ENCODE results near the gene MRPL42.

DNA sequence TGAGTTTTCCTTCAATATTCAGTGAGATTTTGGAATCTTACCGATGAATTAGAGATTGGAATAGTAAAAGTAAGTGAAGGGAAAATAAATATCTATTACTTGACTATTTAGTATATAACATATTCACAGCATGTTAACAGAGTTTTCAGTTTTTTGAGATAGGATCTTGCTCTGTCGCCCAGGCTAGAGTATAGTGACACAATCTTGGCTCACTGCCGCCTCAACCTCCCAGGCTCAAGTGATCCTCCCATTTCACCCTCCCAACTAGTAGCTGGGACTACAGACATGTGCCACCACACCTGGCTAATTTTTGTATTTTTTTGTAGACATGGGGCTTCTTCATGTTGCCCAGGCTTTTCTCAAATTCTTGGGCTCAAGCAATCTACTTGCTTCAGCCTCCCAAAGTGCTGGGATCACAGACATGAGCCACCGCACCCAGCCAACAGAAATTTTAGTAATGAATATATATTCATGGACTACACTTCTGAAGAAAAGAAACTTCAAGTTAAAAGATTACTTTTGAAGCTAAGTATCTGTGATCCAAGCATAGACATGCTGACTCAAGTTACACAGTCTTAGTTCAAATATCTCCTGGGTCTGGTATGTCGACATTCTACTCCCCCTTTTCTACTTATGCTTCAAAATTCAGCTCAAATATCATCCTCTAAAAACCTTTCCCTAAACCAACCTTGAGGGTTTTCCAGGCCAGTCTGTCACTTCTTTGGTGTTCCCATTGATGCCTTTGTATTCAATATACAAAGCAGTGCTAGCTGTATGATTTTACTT is 39.3 kb upstream of the MRPL42 start:
- no peak for TF ChIP-seq EP300 (IDR thresholded peaks at IDR 0.05)
- TF ChIP-seq, protein P1, sequence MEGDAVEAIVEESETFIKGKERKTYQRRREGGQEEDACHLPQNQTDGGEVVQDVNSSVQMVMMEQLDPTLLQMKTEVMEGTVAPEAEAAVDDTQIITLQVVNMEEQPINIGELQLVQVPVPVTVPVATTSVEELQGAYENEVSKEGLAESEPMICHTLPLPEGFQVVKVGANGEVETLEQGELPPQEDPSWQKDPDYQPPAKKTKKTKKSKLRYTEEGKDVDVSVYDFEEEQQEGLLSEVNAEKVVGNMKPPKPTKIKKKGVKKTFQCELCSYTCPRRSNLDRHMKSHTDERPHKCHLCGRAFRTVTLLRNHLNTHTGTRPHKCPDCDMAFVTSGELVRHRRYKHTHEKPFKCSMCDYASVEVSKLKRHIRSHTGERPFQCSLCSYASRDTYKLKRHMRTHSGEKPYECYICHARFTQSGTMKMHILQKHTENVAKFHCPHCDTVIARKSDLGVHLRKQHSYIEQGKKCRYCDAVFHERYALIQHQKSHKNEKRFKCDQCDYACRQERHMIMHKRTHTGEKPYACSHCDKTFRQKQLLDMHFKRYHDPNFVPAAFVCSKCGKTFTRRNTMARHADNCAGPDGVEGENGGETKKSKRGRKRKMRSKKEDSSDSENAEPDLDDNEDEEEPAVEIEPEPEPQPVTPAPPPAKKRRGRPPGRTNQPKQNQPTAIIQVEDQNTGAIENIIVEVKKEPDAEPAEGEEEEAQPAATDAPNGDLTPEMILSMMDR (IDR thresholded peaks at IDR 0.05): no peak

Data from esophagus muscularis mucosa (tissue), 3 donors.